Memory B cell (primary cell): ENCODE data around the gene SLC38A3.
"Not testable (repeated sequence)": the region's sequence is repeated elsewhere in the genome, so short reads cannot be mapped to it uniquely, and the experiment has no call there.

Experiments
- ATAC-seq: fragments of 150-1000 bp; cut with Tn5 transposase; 2 replicates; pipeline ENCODE4 v1.10.0; 2021; ENCODE audit warnings: low read depth, mild to moderate bottlenecking, moderate library complexity
- DNase-seq, 2 donors: peaks; one replicate each; pipeline ENCODE4 v3.0.0; 2022; ENCODE audit warnings: low spot score in 2 of 2
- H3K27ac Mint-ChIP-seq: one replicate; pipeline ENCODE4 v1.8.0; 2022; ENCODE audit warnings: mild to moderate bottlenecking, moderate library complexity, mixed read lengths
- H3K27me3 Mint-ChIP-seq: one replicate; pipeline ENCODE4 v1.8.0; 2022; ENCODE audit warnings: mixed read lengths
- H3K36me3 Mint-ChIP-seq: one replicate; pipeline ENCODE4 v1.8.0; 2022; ENCODE audit warnings: mild to moderate bottlenecking, mixed read lengths
- H3K4me1 Mint-ChIP-seq: one replicate; pipeline ENCODE4 v1.8.0; 2022; ENCODE audit warnings: mixed read lengths
- H3K4me3 Mint-ChIP-seq: one replicate; pipeline ENCODE4 v1.8.0; 2022; ENCODE audit warnings: mild to moderate bottlenecking, moderate library complexity, mixed read lengths
- H3K9me3 Mint-ChIP-seq: one replicate; pipeline ENCODE4 v1.8.0; 2022; ENCODE audit warnings: mixed read lengths

SLC38A3 gene

GRCh38 chr3:50219285-50219684, 14.2 kb downstream of the SLC38A3 start:
- Mint-ChIP-seq H3K36me3 (no peaks in the 10 kb centered on the region), H3K4me3 (no peak overlapping the region), H3K27me3 (peaks cover 14% of the 10 kb centered on the region), H3K4me1 (no peaks in the 10 kb centered on the region), H3K9me3 (no peaks in the 10 kb centered on the region), H3K27ac (no peak overlapping the region)
- ATAC-seq: no peak
- DNase-seq: no peak

- H3K36me3 Mint-ChIP-seq: no peaks in the 10 kb centered on the region
- H3K9me3 Mint-ChIP-seq: no peaks in the 10 kb centered on the region
- ATAC-seq: no peak
- H3K27ac Mint-ChIP-seq: no peak overlapping the region
- peaks cover 15% of the 10 kb centered on the region for H3K27me3 Mint-ChIP-seq
- DNase-seq: no peak
- no peak overlapping the region for H3K4me3 Mint-ChIP-seq
- H3K4me1 Mint-ChIP-seq: no peaks in the 10 kb centered on the region
Observed at GRCh38 chr3:50220109-50220508, 15.0 kb downstream of the SLC38A3 start.

- no peak for ATAC-seq
- no peaks in the 10 kb centered on the region for H3K9me3 Mint-ChIP-seq
- H3K27me3 Mint-ChIP-seq: peaks cover 11% of the 10 kb centered on the region
- no peaks in the 10 kb centered on the region for H3K36me3 Mint-ChIP-seq
- DNase-seq: no peak
- H3K4me3 Mint-ChIP-seq: no peak overlapping the region
- H3K27ac Mint-ChIP-seq: no peak overlapping the region
- peaks cover under 1% of the 10 kb centered on the region for H3K4me1 Mint-ChIP-seq
Observed at GRCh38 chr3:50221051-50221410, 16.0 kb downstream of the SLC38A3 start.

- Mint-ChIP-seq H3K9me3 (no peaks in the 10 kb centered on the region), H3K4me1 (peaks cover 2% of the 10 kb centered on the region), H3K4me3 (no peak overlapping the region), H3K36me3 (no peaks in the 10 kb centered on the region), H3K27ac (no peak overlapping the region), H3K27me3 (peaks cover 10% of the 10 kb centered on the region)
- ATAC-seq: no peak
- DNase-seq: no peak
Observed at GRCh38 chr3:50221411-50222168, 16.5 kb downstream of the SLC38A3 start.

GRCh38 chr3:50222169-50222528, 17.1 kb downstream of the SLC38A3 start:
- Mint-ChIP-seq H3K27ac (no peak overlapping the region), H3K36me3 (no peaks in the 10 kb centered on the region), H3K27me3 (peaks cover 10% of the 10 kb centered on the region), H3K9me3 (no peaks in the 10 kb centered on the region), H3K4me1 (peaks cover 6% of the 10 kb centered on the region), H3K4me3 (no peak overlapping the region)
- ATAC-seq (no peak), DNase-seq (no peak)

- DNase-seq: no peak
- H3K4me1 Mint-ChIP-seq: peaks cover 18% of the 10 kb centered on the region
- ATAC-seq: no peak
- H3K9me3 Mint-ChIP-seq: no peaks in the 10 kb centered on the region
- peak overlapping the region; percentile 24 for H3K4me3 Mint-ChIP-seq
- peaks cover 7% of the 10 kb centered on the region for H3K27me3 Mint-ChIP-seq
- H3K36me3 Mint-ChIP-seq: no peaks in the 10 kb centered on the region
- H3K27ac Mint-ChIP-seq: no peak overlapping the region
Observed at GRCh38 chr3:50224639-50225038, 19.6 kb downstream of the SLC38A3 start.

- Mint-ChIP-seq H3K36me3 (no peaks in the 10 kb centered on the region), H3K27ac (peak overlapping the region; percentile 39), H3K4me1 (peaks cover 27% of the 10 kb centered on the region), H3K27me3 (peaks cover 7% of the 10 kb centered on the region), H3K9me3 (no peaks in the 10 kb centered on the region), H3K4me3 (peak overlapping the region; percentile 94)
- peak in 1 of 2 donors; percentile 61 for DNase-seq
- peak; percentile 8 for ATAC-seq
Observed at GRCh38 chr3:50226888-50227389, 21.9 kb downstream of the SLC38A3 start.

GRCh38 chr3:50227390-50228183, 22.5 kb downstream of the SLC38A3 start:
- peak; percentile 80 for ATAC-seq
- DNase-seq: peak; percentile 92
- peaks cover 28% of the 10 kb centered on the region for H3K4me1 Mint-ChIP-seq

GRCh38 chr3:50228184-50228763, 23.2 kb downstream of the SLC38A3 start:
- not testable (repeated sequence) for H3K9me3 Mint-ChIP-seq, ATAC-seq, H3K27me3 Mint-ChIP-seq, H3K36me3 Mint-ChIP-seq, DNase-seq
- peaks cover 31% of the 10 kb centered on the region for H3K4me1 Mint-ChIP-seq
- peak overlapping the region; percentile 39 for H3K27ac Mint-ChIP-seq
- H3K4me3 Mint-ChIP-seq: peak overlapping the region; percentile 94

More at GRCh38 chr3:50227390-50228183, 22.5 kb downstream of the SLC38A3 start:
- H3K9me3 Mint-ChIP-seq: no peaks in the 10 kb centered on the region
- peaks cover 7% of the 10 kb centered on the region for H3K27me3 Mint-ChIP-seq
- H3K27ac Mint-ChIP-seq: peak overlapping the region; percentile 39
- H3K4me3 Mint-ChIP-seq: peak overlapping the region; percentile 94
- no peaks in the 10 kb centered on the region for H3K36me3 Mint-ChIP-seq

- no peaks in the 10 kb centered on the region for H3K9me3 Mint-ChIP-seq
- no peak overlapping the region for H3K27ac Mint-ChIP-seq
- DNase-seq (no peak), ATAC-seq (no peak)
- peaks cover 34% of the 10 kb centered on the region for H3K4me1 Mint-ChIP-seq
- H3K27me3 Mint-ChIP-seq: peaks cover 2% of the 10 kb centered on the region
- H3K4me3 Mint-ChIP-seq: no peak overlapping the region
- H3K36me3 Mint-ChIP-seq: no peaks in the 10 kb centered on the region
Observed at GRCh38 chr3:50229490-50229889, 24.4 kb downstream of the SLC38A3 start.

GRCh38 chr3:50230104-50230793, 25.2 kb downstream of the SLC38A3 start:
- Mint-ChIP-seq H3K27ac (no peak overlapping the region), H3K9me3 (no peaks in the 10 kb centered on the region), H3K27me3 (no peaks in the 10 kb centered on the region), H3K4me1 (peaks cover 36% of the 10 kb centered on the region), H3K36me3 (no peaks in the 10 kb centered on the region), H3K4me3 (peak overlapping the region; percentile 47)
- ATAC-seq (no peak), DNase-seq (peak in 1 of 2 donors; percentile 42)

- ATAC-seq (no peak), DNase-seq (no peak)
- H3K27ac Mint-ChIP-seq: no peak overlapping the region
- no peaks in the 10 kb centered on the region for H3K36me3 Mint-ChIP-seq
- no peaks in the 10 kb centered on the region for H3K27me3 Mint-ChIP-seq
- H3K4me3 Mint-ChIP-seq: peak overlapping the region; percentile 47
- H3K9me3 Mint-ChIP-seq: no peaks in the 10 kb centered on the region
- H3K4me1 Mint-ChIP-seq: peaks cover 39% of the 10 kb centered on the region
Observed at GRCh38 chr3:50230794-50231125, 25.7 kb downstream of the SLC38A3 start.

- no peaks in the 10 kb centered on the region for H3K36me3 Mint-ChIP-seq
- ATAC-seq: no peak
- no peak overlapping the region for H3K27ac Mint-ChIP-seq
- H3K4me1 Mint-ChIP-seq: peaks cover 36% of the 10 kb centered on the region
- no peaks in the 10 kb centered on the region for H3K27me3 Mint-ChIP-seq
- no peaks in the 10 kb centered on the region for H3K9me3 Mint-ChIP-seq
- no peak for DNase-seq
- H3K4me3 Mint-ChIP-seq: no peak overlapping the region
Observed at GRCh38 chr3:50231581-50231980, 26.5 kb downstream of the SLC38A3 start.

GRCh38 chr3:50232303-50232702, 27.2 kb downstream of the SLC38A3 start:
- ATAC-seq: no peak
- H3K27ac Mint-ChIP-seq: no peak overlapping the region
- no peak for DNase-seq
- H3K4me1 Mint-ChIP-seq: peaks cover 36% of the 10 kb centered on the region
- H3K4me3 Mint-ChIP-seq: no peak overlapping the region
- no peaks in the 10 kb centered on the region for H3K9me3 Mint-ChIP-seq
- no peaks in the 10 kb centered on the region for H3K27me3 Mint-ChIP-seq
- H3K36me3 Mint-ChIP-seq: peaks cover 4% of the 10 kb centered on the region
